OCI-LY7 (cell line): ENCODE measurements around the gene CDK5RAP3. TPM values are rescaled to one million over a fixed set of nuclear protein-coding genes. Genes with fewer than 3 reads are reported as not detected.

Experiments used
- BruUV-seq: library from RNA; stranded (reverse); fragments of 400-500 nt; replicated peaks from 2 replicates; lab custom pipeline; 2021; lab: Mats Ljungman, UMichigan
- CTCF ChIA-PET: fragments of 300-600 bp; sonication (Branson Sonifier 250); formaldehyde crosslinking; loops from one replicate; lab custom pipeline; 2022; ENCODE audit warnings: antibody characterized with exemption; ENCODE audit not compliant: unreplicated experiment; lab: Charles Lee
- POLR2A ChIA-PET: fragments of 300-600 bp; sonication (Branson Sonifier 250); formaldehyde crosslinking; loops from one replicate; lab custom pipeline; 2022; ENCODE audit warnings: antibody characterized with exemption; lab: Charles Lee
- DNase-seq: peaks from one replicate; pipeline ENCODE4 v3.0.0-alpha.2; 2015; ENCODE audit warnings: low spot score
- H2AFZ ChIP-seq: fragments of 200-600 bp; sonication (generic), shearing (Covaris generic); 2 replicates; pipeline ENCODE4 v1.6.1; 2014; ENCODE audit warnings: mild to moderate bottlenecking, antibody characterized with exemption, low read length, moderate library complexity
- H3K27ac ChIP-seq: fragments of 200-600 bp; sonication (generic); 2 replicates; pipeline ENCODE4 v1.5.1; 2014; ENCODE audit warnings: mixed run types, low read depth, mild to moderate bottlenecking, moderate library complexity, low read length, inconsistent platforms; ENCODE audit not compliant: poor library complexity, severe bottlenecking
- H3K36me3 ChIP-seq: fragments of 200-600 bp; sonication (generic); 2 replicates; pipeline ENCODE4 v1.6.1; 2014; ENCODE audit warnings: mild to moderate bottlenecking, antibody characterized with exemption, low read length, moderate library complexity, mixed read lengths; ENCODE audit not compliant: insufficient read depth
- H3K4me1 ChIP-seq: fragments of 200-600 bp; sonication (generic); 2 replicates; pipeline ENCODE4 v1.5.1; 2014; ENCODE audit warnings: mild to moderate bottlenecking, low read length; ENCODE audit not compliant: insufficient read depth, poor library complexity, severe bottlenecking
- H3K4me2 ChIP-seq: fragments of 200-600 bp; sonication (generic); 2 replicates; pipeline ENCODE4 v1.6.1; 2014; ENCODE audit warnings: mild to moderate bottlenecking, low read length
- H3K4me3 ChIP-seq: fragments of 200-600 bp; sonication (generic); 2 replicates; pipeline ENCODE4 v1.5.1; 2014; ENCODE audit warnings: mild to moderate bottlenecking, low read depth, low read length; ENCODE audit not compliant: poor library complexity, severe bottlenecking
- H3K79me2 ChIP-seq: fragments of 200-600 bp; sonication (generic); 2 replicates; pipeline ENCODE4 v1.6.1; 2016; ENCODE audit warnings: low read depth, mild to moderate bottlenecking, low read length, moderate library complexity, mixed read lengths; ENCODE audit not compliant: insufficient read depth
- H3K9me2 ChIP-seq: fragments of 200-600 bp; sonication (generic); 2 replicates; pipeline ENCODE4 v1.6.1; 2016; ENCODE audit warnings: mild to moderate bottlenecking, low read length, mixed read lengths; ENCODE audit not compliant: insufficient read depth
- H3K9me3 ChIP-seq: fragments of 200-600 bp; sonication (generic); 2 replicates; pipeline ENCODE4 v1.6.1; 2014; ENCODE audit warnings: mild to moderate bottlenecking, mixed run types, low read length, mixed read lengths
- H4K20me1 ChIP-seq: fragments of 200-600 bp; sonication (generic); 2 replicates; pipeline ENCODE4 v1.6.1; 2014; ENCODE audit warnings: mild to moderate bottlenecking, antibody characterized with exemption, low read length, moderate library complexity, mixed read lengths; ENCODE audit not compliant: insufficient read depth
- CTCF ChIP-seq: fragments of 200-600 bp; sonication (generic); conservative IDR thresholded peaks from 2 replicates; pipeline ENCODE4 v1.5.1; 2014; ENCODE audit warnings: mild to moderate bottlenecking, antibody characterized with exemption, low read length, moderate library complexity, mixed read lengths
- EZH2phosphoT487 ChIP-seq: fragments of 200-600 bp; sonication (generic); IDR thresholded peaks from 2 replicates; pipeline ENCODE4 v1.6.1; 2018; ENCODE audit warnings: low read depth, borderline replicate concordance, mild to moderate bottlenecking, mixed run types, antibody characterized with exemption, low read length, moderate library complexity, mixed read lengths
- intact Hi-C: fragments of 100-400 bp; cut with micrococcal nuclease; formaldehyde crosslinking; loops from one replicate; pipeline ENCODE4 v1.10.0; 2022; ENCODE audit not compliant: unreplicated experiment
- total RNA-seq, 2 experiments: library from RNA; depleted of rRNA in 1 of 2; stranded (reverse); fragments of >200 nt in 1 of 2; shearing (Covaris generic) in 1 of 2; gene quantifications; 2 replicates each; pipeline ENCODE4 v1.2.3, GENCODE V29; 2014 to 2022

The CDK5RAP3 gene
- total RNA-seq, 2 experiments from 2014 or later = 241 to 256 TPM

GRCh38 chr17:47950448-47950847 lies 20.5 kb upstream of the CDK5RAP3 start:
- H3K4me2 ChIP-seq = no peak overlapping the region

GRCh38 chr17:47952171-47953021 lies 18.5 kb upstream of the CDK5RAP3 start:
- CTCF ChIA-PET = no interaction called here
- POLR2A ChIA-PET = interaction anchor here (0.7 kb wide), 1 partner anchor 18 kb away, joined by 4 read pairs; the partner anchor contains the start of gene CDK5RAP3
- Histone ChIP-seq H3K36me3 (peaks cover 15% of the 10 kb centered on the region; the same call in 1 of the 2 replicates), H2AFZ (no peak overlapping the region), H3K4me1 (peaks cover 17% of the 10 kb centered on the region), H3K4me3 (no peak overlapping the region), H3K79me2 (no peaks in the 10 kb centered on the region), H3K4me2 (no peak overlapping the region), H3K9me2 (no peaks in the 10 kb centered on the region), H3K9me3 (no peaks in the 10 kb centered on the region), H3K27ac (no peak overlapping the region), H4K20me1 (no peaks in the 10 kb centered on the region)
- intact Hi-C loops = no loop called here
- no TSS peak for BruUV-seq
- no peak for TF ChIP-seq CTCF
- no peak for DNase-seq

More at GRCh38 chr17:47950448-47950847, 20.5 kb upstream of the CDK5RAP3 start:
- H3K4me3 ChIP-seq = no peak overlapping the region
- CTCF ChIA-PET = interaction anchor here (0.9 to 1.6 kb wide), 2 partner anchors 9 to 75 kb away, joined by 4 read pairs; partner anchors contain the start of gene PNPO
- TF ChIP-seq EZH2phosphoT487 (no peak), CTCF (no peak)
- H4K20me1 ChIP-seq = no peaks in the 10 kb centered on the region
- no peaks in the 10 kb centered on the region for H3K79me2 ChIP-seq
- no TSS peak for BruUV-seq
- no peak overlapping the region for H3K27ac ChIP-seq
- H3K4me1 ChIP-seq = peaks cover 19% of the 10 kb centered on the region
- POLR2A ChIA-PET = interaction anchor here (0.5 to 1.9 kb wide), 7 partner anchors 9 to 316 kb away, joined by 3 to 5 read pairs (median 3); partner anchors contain the start of genes CDK5RAP3 and PNPO
- intact Hi-C loops = no loop called here
- no peaks in the 10 kb centered on the region for H3K9me3 ChIP-seq
- peaks cover 29% of the 10 kb centered on the region for H3K36me3 ChIP-seq
- no peaks in the 10 kb centered on the region for H3K9me2 ChIP-seq
- no peak overlapping the region for H2AFZ ChIP-seq
- no peak for DNase-seq

GRCh38 chr17:47953909-47954308 lies 17.0 kb upstream of the CDK5RAP3 start:
- DNase-seq = no peak
- Histone ChIP-seq H2AFZ (no peak overlapping the region), H3K27ac (no peak overlapping the region), H3K4me3 (no peak overlapping the region), H4K20me1 (no peaks in the 10 kb centered on the region), H3K9me3 (no peaks in the 10 kb centered on the region), H3K4me1 (peaks cover 13% of the 10 kb centered on the region), H3K36me3 (peaks cover 3% of the 10 kb centered on the region; the same call in 1 of the 2 replicates), H3K79me2 (no peaks in the 10 kb centered on the region), H3K9me2 (no peaks in the 10 kb centered on the region), H3K4me2 (no peak overlapping the region)
- TF ChIP-seq EZH2phosphoT487 (no peak), CTCF (no peak)
- intact Hi-C loops = no loop called here
- ChIA-PET CTCF (no interaction called here), POLR2A (interaction anchor here (0.6 kb wide), 1 partner anchor 1279 kb away, joined by 3 read pairs; no protein-coding TSS in a partner anchor)
- BruUV-seq = no TSS peak
